Calu3 (cell line): Measurements from ENCODE around the gene URM1. TPM values are rescaled to one million over a fixed set of nuclear protein-coding genes. Genes with fewer than 3 reads are reported as not detected.

Experiments used
- BruUV-seq: library from RNA; stranded (reverse); fragments of 400-500 nt; replicated peaks from 2 replicates; lab custom pipeline; 2021; lab: Mats Ljungman, UMichigan
- CTCF ChIA-PET: fragments of 300-600 bp; sonication (Branson Sonifier 250); formaldehyde crosslinking; loops from one replicate; lab custom pipeline; 2022; ENCODE audit warnings: antibody characterized with exemption; lab: Charles Lee
- DNase-seq: peaks from one replicate; pipeline ENCODE4 v3.0.0; 2022
- H3K27ac Mint-ChIP-seq: one replicate; pipeline ENCODE4 v1.8.0; 2022; ENCODE audit warnings: mixed read lengths; ENCODE audit not compliant: unreplicated experiment
- H3K27me3 Mint-ChIP-seq: one replicate; pipeline ENCODE4 v1.8.0; 2022; ENCODE audit warnings: mixed read lengths; ENCODE audit not compliant: unreplicated experiment
- H3K36me3 Mint-ChIP-seq: one replicate; pipeline ENCODE4 v1.8.0; 2022; ENCODE audit warnings: mild to moderate bottlenecking, moderate library complexity, mixed read lengths; ENCODE audit not compliant: insufficient read depth, unreplicated experiment
- H3K4me1 Mint-ChIP-seq: one replicate; pipeline ENCODE4 v1.8.0; 2022; ENCODE audit warnings: mild to moderate bottlenecking, low read depth, mixed read lengths; ENCODE audit not compliant: unreplicated experiment
- H3K4me3 Mint-ChIP-seq: one replicate; pipeline ENCODE4 v1.8.0; 2022; ENCODE audit warnings: mild to moderate bottlenecking, low read depth, moderate library complexity, mixed read lengths; ENCODE audit not compliant: unreplicated experiment
- H3K9me3 Mint-ChIP-seq: one replicate; pipeline ENCODE4 v1.8.0; 2022; ENCODE audit warnings: low read depth, mixed read lengths; ENCODE audit not compliant: unreplicated experiment
- intact Hi-C: fragments of 100-400 bp; cut with micrococcal nuclease; formaldehyde crosslinking; loops from one replicate; pipeline ENCODE4 v1.10.0; 2022; ENCODE audit not compliant: unreplicated experiment
- total RNA-seq: library from RNA; stranded (reverse); gene quantifications from 2 replicates; pipeline ENCODE4 v1.2.3, GENCODE V29; 2022
- TF ChIP-seq, protein P1 (sequence below): fragments of 200-600 bp; IDR thresholded peaks from one replicate; pipeline ENCODE4 v1.8.0; 2022; ENCODE audit warnings: antibody characterized with exemption; ENCODE audit not compliant: unreplicated experiment

URM1 gene
- total RNA-seq, 1 experiment from 2014 or later, result 38.6 TPM

DNA sequence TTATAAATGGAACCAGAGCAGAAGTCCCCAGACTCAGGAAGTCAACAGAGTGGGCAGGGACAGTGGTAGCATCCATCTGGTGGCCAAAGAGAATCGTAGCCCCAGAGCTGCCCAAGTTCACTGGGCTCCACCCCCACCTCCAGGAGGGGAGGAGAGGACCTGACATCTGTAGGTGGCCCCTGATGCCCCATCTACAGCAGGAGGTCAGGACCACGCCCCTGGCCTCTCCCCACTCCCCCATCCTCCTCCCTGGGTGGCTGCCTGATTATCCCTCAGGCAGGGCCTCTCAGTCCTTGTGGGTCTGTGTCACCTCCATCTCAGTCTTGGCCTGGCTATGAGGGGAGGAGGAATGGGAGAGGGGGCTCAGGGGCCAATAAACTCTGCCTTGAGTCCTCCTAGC, 10.3 kb upstream of the URM1 start:
- no peak for DNase-seq
- H3K36me3 Mint-ChIP-seq, result peaks cover 18% of the 10 kb centered on the region
- peaks cover 8% of the 10 kb centered on the region for H3K4me1 Mint-ChIP-seq
- TF ChIP-seq, protein P1, sequence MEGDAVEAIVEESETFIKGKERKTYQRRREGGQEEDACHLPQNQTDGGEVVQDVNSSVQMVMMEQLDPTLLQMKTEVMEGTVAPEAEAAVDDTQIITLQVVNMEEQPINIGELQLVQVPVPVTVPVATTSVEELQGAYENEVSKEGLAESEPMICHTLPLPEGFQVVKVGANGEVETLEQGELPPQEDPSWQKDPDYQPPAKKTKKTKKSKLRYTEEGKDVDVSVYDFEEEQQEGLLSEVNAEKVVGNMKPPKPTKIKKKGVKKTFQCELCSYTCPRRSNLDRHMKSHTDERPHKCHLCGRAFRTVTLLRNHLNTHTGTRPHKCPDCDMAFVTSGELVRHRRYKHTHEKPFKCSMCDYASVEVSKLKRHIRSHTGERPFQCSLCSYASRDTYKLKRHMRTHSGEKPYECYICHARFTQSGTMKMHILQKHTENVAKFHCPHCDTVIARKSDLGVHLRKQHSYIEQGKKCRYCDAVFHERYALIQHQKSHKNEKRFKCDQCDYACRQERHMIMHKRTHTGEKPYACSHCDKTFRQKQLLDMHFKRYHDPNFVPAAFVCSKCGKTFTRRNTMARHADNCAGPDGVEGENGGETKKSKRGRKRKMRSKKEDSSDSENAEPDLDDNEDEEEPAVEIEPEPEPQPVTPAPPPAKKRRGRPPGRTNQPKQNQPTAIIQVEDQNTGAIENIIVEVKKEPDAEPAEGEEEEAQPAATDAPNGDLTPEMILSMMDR, result no peak
- H3K27me3 Mint-ChIP-seq, result no peaks in the 10 kb centered on the region
- H3K27ac Mint-ChIP-seq, result no peak overlapping the region
- BruUV-seq, result no TSS peak
- H3K9me3 Mint-ChIP-seq, result no peaks in the 10 kb centered on the region
- H3K4me3 Mint-ChIP-seq, result no peak overlapping the region
- intact Hi-C loops, result loop anchor here (5.0 kb wide), 1 partner anchor 51 kb away; no protein-coding TSS in a partner anchor
- CTCF ChIA-PET, result interaction anchor here (0.6 to 0.7 kb wide), 3 partner anchors 37 to 1753 kb away, joined by 3 to 4 read pairs (median 4); no protein-coding TSS in a partner anchor

DNA sequence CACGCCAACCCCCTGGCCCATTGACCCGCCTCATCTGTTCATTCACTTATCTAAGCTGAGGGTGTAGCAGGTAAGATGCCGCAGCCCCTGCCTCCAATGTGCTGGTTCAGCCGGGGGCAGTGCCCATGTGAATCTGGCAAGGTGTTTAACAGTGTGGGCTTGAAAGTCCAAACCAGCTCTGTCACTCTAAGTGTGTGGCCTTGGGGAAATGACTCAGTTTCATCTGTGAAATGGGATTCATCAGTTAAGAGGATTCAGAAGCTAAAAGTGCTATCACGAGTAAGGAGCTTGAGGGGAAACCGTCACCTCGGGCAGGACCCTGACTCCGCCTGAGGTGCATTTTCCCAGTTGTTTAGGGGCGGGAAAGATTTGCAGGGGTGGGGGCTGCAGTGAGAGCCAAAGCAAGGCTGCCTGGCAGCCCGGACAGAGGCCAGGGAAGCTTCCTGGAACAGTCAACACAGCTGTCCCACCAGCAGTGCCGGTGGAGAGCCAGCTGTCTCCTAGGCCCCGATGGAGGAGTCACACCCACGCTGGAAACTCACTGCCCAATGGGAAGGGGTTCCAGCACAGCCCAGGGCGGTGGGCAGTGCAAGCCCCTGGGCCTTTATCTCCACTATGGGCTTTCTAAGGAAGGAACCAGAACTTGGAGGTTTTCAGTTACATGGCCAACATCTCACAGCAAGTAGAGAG, 9.7 kb upstream of the URM1 start:
- DNase-seq, result no peak
- CTCF ChIA-PET, result interaction anchor here (0.5 to 1.9 kb wide), 11 partner anchors 9 to 1752 kb away, joined by 3 to 13 read pairs (median 4); partner anchors contain the start of genes CERCAM and URM1
- H3K4me1 Mint-ChIP-seq, result peaks cover 8% of the 10 kb centered on the region
- peak overlapping the region; percentile 68 for H3K4me3 Mint-ChIP-seq
- BruUV-seq, result no TSS peak
- peaks cover 12% of the 10 kb centered on the region for H3K36me3 Mint-ChIP-seq
- H3K27ac Mint-ChIP-seq, result no peak overlapping the region
- TF ChIP-seq, protein P1, result no peak
- H3K9me3 Mint-ChIP-seq, result no peaks in the 10 kb centered on the region
- H3K27me3 Mint-ChIP-seq, result no peaks in the 10 kb centered on the region
- intact Hi-C loops, result loop anchor here (5.0 kb wide), 1 partner anchor 51 kb away; no protein-coding TSS in a partner anchor

DNA sequence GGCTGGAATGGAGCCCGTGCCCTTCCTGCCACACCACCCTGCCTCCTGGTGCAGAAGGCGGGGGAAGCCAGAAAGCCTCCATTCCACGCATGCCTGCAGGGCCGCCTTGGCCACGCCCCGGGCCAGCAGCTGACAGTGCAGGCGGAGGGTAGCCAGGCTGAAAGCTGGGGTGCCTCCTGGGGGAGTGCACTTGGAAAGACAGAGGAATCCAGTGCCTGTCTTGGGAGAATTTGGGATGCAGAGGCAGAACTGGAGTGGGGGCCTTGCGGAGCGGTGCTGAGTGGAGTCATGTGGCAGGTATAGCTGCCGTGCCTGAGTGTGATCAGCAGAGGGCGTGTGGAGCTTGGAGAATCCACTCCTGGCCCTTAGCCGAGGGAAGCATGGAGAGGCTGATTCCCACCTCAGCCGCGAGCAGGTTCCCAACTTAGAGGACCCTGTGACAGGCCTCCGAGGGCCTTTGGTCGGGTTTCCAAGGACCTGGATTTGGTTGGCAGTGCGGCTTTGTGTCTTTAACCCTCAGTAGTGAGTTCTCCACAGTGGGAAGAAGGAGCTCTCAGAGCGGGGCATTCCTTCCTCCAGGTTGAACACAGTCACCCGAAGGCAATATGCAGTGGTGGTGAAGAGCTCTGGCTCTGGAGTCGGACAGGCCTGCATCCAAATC, 9.1 kb upstream of the URM1 start:
- H3K4me3 Mint-ChIP-seq, result peak overlapping the region; percentile 68
- no peaks in the 10 kb centered on the region for H3K27me3 Mint-ChIP-seq
- no peaks in the 10 kb centered on the region for H3K9me3 Mint-ChIP-seq
- TF ChIP-seq, protein P1, result peak; percentile 75
- peak; percentile 74 for DNase-seq
- peaks cover 12% of the 10 kb centered on the region for H3K36me3 Mint-ChIP-seq
- CTCF ChIA-PET, result interaction anchor here (0.5 to 1.9 kb wide), 9 partner anchors 9 to 178 kb away, joined by 3 to 13 read pairs (median 4); partner anchors contain the start of genes CERCAM and URM1
- no peak overlapping the region for H3K27ac Mint-ChIP-seq
- intact Hi-C loops, result loop anchor here (5.0 kb wide), 1 partner anchor 50 kb away; no protein-coding TSS in a partner anchor
- peaks cover 8% of the 10 kb centered on the region for H3K4me1 Mint-ChIP-seq
- BruUV-seq, result no TSS peak

DNA sequence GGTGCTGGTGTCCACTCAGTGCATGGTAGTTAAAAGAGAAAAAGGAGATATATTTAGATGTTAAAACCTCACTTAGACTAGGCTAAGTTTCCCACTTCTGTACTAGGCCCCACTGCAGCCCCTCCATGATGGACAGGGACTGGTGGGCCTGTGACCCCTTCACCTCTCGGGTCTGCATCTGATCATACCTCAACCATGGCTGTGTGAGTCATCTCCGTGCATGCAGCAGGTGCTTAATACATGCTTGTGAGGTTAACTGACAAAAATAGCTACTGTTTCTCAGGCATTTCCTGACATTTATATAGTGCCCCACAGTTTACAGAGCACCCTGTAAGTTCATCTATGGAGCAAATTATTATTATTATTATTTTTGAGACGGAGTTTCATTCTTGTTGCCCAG, 8.4 kb upstream of the URM1 start:
- H3K27me3 Mint-ChIP-seq, result no peaks in the 10 kb centered on the region
- intact Hi-C loops, result loop anchor here (5.0 kb wide), 1 partner anchor 50 kb away; no protein-coding TSS in a partner anchor
- no peaks in the 10 kb centered on the region for H3K9me3 Mint-ChIP-seq
- CTCF ChIA-PET, result interaction anchor here (0.8 to 1.9 kb wide), 8 partner anchors 8 to 179 kb away, joined by 3 to 13 read pairs (median 6); partner anchors contain the start of genes CERCAM and URM1
- peaks cover 8% of the 10 kb centered on the region for H3K4me1 Mint-ChIP-seq
- no peak overlapping the region for H3K27ac Mint-ChIP-seq
- H3K36me3 Mint-ChIP-seq, result peaks cover 12% of the 10 kb centered on the region
- BruUV-seq, result no TSS peak
- no peak for DNase-seq
- TF ChIP-seq, protein P1, result no peak
- H3K4me3 Mint-ChIP-seq, result no peak overlapping the region
